Activated CD4-positive, alpha-beta memory T cell treated with anti-CD3 and anti-CD28 coated beads for 36 hours (primary cell): ENCODE data around the gene VIPR2. TPM values are rescaled to one million over a fixed set of nuclear protein-coding genes. Genes with fewer than 3 reads are reported as not detected.
"Not testable (repeated sequence)": the region's sequence is repeated elsewhere in the genome, so short reads cannot be mapped to it uniquely, and the experiment has no call there.

Source experiments
- CTCF ChIA-PET: fragments of 350-600 bp; sonication (Branson Sonifier 250); formaldehyde crosslinking; loops from one replicate; lab custom pipeline; 2021; ENCODE audit warnings: antibody characterized with exemption, inconsistent platforms; lab: Charles Lee
- POLR2A ChIA-PET: fragments of 350-600 bp; sonication (Branson Sonifier 250); formaldehyde crosslinking; loops from one replicate; lab custom pipeline; 2021; ENCODE audit warnings: antibody characterized with exemption; lab: Charles Lee
- DNase-seq: peaks from one replicate; pipeline ENCODE4 v3.0.0-alpha.2; 2020
- H3K27ac Mint-ChIP-seq: one replicate; pipeline ENCODE4 v1.8.0; 2021; ENCODE audit warnings: mixed read lengths
- H3K27me3 Mint-ChIP-seq: one replicate; pipeline ENCODE4 v1.8.0; 2021; ENCODE audit warnings: mixed read lengths
- H3K36me3 Mint-ChIP-seq: one replicate; pipeline ENCODE4 v1.8.0; 2021; ENCODE audit warnings: mixed read lengths
- H3K4me1 Mint-ChIP-seq: one replicate; pipeline ENCODE4 v1.8.0; 2021; ENCODE audit warnings: low read depth, mixed read lengths
- H3K4me3 Mint-ChIP-seq: one replicate; pipeline ENCODE4 v1.8.0; 2021; ENCODE audit warnings: mild to moderate bottlenecking, mixed read lengths
- H3K9me3 Mint-ChIP-seq: one replicate; pipeline ENCODE4 v1.8.0; 2021; ENCODE audit warnings: mixed read lengths
- intact Hi-C: fragments of 100-400 bp; cut with micrococcal nuclease; formaldehyde crosslinking; loops from one replicate; pipeline ENCODE4 v1.15.1; 2023
- total RNA-seq, 2 experiments: library from RNA; stranded (reverse); gene quantifications; one replicate each; pipeline ENCODE4 v1.2.3, GENCODE V29; 2021

Gene VIPR2
- total RNA-seq, 2 experiments from 2014 or later: 0.55 to 0.56 TPM

DNA sequence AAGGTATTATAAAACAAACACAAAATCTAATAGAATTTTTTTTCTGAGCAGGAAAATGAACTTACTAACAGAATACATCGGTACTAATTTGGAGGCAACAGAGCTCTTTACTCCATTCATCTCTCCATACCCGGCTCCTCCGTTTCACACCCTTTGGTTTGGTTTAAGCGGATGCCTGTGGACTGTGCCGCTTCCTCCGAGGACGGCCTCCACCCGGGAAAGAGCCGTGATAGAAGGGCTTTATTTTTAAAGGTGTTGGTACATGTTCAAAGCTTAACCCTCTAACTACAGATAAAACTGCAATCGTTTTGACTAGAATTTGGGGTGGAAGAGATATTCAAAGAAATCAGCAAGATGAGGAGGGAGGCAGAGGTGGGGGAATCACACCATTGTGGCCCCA, 1.9 kb downstream of the VIPR2 start:
- ChIA-PET POLR2A (no interaction called here), CTCF (no interaction called here)
- Mint-ChIP-seq H3K9me3 (no peaks in the 10 kb centered on the region), H3K27ac (no peak overlapping the region), H3K27me3 (peaks cover 39% of the 10 kb centered on the region), H3K4me3 (no peak overlapping the region), H3K36me3 (no peaks in the 10 kb centered on the region), H3K4me1 (peaks cover 4% of the 10 kb centered on the region)
- intact Hi-C loops: no loop called here
- DNase-seq: no peak

DNA sequence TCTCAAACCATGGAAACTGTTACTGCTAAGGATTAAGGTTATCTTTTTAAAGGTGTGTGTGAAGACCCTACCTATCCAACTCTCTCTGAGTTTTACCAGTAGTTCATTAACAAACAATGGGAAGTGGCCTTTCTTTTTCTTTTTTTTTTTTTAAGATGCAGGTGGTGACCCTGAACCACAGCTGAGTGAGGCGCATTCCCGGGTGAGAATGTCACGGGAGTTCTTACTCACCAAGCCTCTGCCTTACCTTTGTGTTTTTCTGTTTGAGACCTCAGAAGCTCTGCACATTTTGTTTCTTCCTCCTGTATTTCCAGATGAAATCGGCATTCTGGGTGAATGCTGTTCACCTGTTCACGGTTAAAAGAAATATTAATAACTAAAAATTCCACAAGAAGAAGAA, 2.5 kb downstream of the VIPR2 start:
- Mint-ChIP-seq H3K9me3 (no peaks in the 10 kb centered on the region), H3K27me3 (peaks cover 39% of the 10 kb centered on the region), H3K36me3 (no peaks in the 10 kb centered on the region), H3K27ac (no peak overlapping the region), H3K4me3 (no peak overlapping the region), H3K4me1 (peaks cover 4% of the 10 kb centered on the region)
- intact Hi-C loops: no loop called here
- CTCF ChIA-PET: no interaction called here
- POLR2A ChIA-PET: no interaction called here
- no peak for DNase-seq

DNA sequence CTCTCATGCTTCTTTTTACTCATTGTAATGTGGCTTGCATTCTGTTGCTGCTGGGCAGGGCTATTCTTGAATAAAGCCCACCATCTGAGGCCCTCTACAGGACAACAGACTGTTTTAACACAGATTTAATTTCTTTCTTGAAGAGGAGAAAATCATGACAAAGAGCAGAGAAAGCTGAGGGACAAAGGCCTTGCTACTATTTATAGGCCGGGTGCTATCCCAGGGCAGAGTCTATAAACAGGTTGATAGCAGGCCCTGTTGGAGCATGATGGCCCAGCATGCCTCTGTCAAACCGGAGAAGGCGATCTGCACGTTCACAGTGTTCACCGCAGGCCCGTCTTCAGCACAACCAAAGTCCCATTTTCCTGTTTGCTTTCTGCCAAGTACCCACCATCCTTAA, 3.0 kb downstream of the VIPR2 start:
- peaks cover 4% of the 10 kb centered on the region for H3K4me1 Mint-ChIP-seq
- DNase-seq: no peak
- no peak overlapping the region for H3K4me3 Mint-ChIP-seq
- ChIA-PET CTCF (no interaction called here), POLR2A (no interaction called here)
- intact Hi-C loops: no loop called here
- H3K9me3 Mint-ChIP-seq: no peaks in the 10 kb centered on the region
- H3K27ac Mint-ChIP-seq: no peak overlapping the region
- peaks cover 39% of the 10 kb centered on the region for H3K27me3 Mint-ChIP-seq
- H3K36me3 Mint-ChIP-seq: no peaks in the 10 kb centered on the region

DNA sequence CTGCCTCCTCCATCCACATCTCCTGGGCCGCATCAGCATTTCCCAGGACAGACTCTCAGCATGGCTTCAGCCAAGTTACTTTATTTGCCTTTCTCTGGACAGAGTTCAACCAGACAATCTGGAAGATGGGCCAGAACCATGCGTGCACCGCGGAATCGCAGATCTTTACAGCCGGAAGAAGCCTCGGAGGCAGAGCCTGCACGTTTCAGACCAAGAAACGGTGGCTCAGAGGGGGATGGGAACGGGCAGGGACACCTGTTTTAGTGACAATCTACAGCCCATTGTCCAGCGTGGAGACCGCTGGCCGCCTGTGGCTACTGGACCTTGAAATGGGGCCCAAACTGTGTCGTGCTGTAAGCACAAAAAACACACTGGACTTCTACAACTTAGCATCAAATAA, 3.5 kb downstream of the VIPR2 start:
- Mint-ChIP-seq H3K36me3 (no peaks in the 10 kb centered on the region), H3K27ac (no peak overlapping the region), H3K4me3 (no peak overlapping the region), H3K9me3 (no peaks in the 10 kb centered on the region), H3K27me3 (peaks cover 39% of the 10 kb centered on the region), H3K4me1 (peaks cover 4% of the 10 kb centered on the region)
- POLR2A ChIA-PET: no interaction called here
- CTCF ChIA-PET: no interaction called here
- intact Hi-C loops: no loop called here
- DNase-seq: no peak

DNA sequence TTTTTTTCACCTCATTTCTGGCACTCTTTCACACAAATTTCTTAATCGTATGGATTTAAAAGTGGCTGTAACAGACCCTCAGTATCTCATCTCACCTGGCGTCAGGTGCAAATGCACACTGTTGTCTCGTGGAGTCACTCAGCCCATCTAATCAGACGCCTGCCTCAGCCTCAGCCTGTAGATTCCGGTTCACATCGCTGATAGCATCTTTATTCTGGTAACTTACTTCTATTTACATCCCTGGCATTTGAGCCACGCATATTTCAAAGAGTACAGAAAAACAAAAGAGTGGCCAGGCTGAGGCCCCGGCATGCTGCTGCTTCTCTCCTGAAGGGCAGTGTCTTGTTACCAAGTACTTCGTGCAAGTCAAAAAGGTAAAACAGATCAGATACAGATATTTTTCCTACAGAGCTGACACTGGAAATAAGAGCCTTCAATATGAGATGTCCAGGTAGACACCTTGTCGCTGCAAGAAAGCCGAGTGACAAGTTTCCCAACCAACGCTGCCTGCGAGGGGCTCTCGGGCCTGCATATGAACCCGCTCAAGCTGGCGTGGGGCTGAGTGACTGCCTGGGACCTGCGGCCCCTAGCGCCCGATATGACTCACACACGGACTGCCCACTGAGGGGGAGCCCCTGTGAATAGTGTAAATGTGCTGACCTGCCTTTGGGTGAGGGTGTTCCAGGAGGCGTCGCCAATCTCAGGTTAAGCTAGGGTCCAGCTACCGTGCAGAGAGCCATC, 4.3 kb downstream of the VIPR2 start:
- Mint-ChIP-seq H3K4me3 (no peak overlapping the region), H3K27ac (no peak overlapping the region), H3K9me3 (no peaks in the 10 kb centered on the region), H3K27me3 (peaks cover 38% of the 10 kb centered on the region), H3K36me3 (no peaks in the 10 kb centered on the region), H3K4me1 (peaks cover 4% of the 10 kb centered on the region)
- ChIA-PET POLR2A (no interaction called here), CTCF (no interaction called here)
- DNase-seq: no peak
- intact Hi-C loops: no loop called here

DNA sequence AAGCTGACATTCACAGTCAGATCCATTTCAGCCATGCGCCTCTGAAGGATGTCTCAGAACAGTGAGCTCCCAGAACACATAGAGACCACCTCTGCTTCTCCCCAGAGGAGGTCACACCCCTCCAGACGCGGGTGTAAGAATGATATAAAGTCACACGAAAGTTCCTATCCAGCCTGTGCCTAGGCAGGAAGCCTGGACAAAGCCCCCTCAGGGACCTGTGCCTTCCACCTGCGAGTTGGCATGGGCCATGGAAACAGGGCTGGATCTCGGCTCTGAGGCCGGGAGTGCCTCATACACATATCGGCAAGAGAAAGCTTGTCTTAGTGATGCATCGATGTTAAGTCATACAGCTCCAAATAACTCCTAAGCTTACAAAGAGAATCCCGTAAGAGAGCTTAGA, 5.0 kb downstream of the VIPR2 start:
- no peaks in the 10 kb centered on the region for H3K36me3 Mint-ChIP-seq
- no peak overlapping the region for H3K4me3 Mint-ChIP-seq
- H3K27me3 Mint-ChIP-seq: peaks cover 36% of the 10 kb centered on the region
- no peak for DNase-seq
- POLR2A ChIA-PET: no interaction called here
- CTCF ChIA-PET: no interaction called here
- H3K4me1 Mint-ChIP-seq: peaks cover 2% of the 10 kb centered on the region
- no peak overlapping the region for H3K27ac Mint-ChIP-seq
- no peaks in the 10 kb centered on the region for H3K9me3 Mint-ChIP-seq
- intact Hi-C loops: no loop called here

DNA sequence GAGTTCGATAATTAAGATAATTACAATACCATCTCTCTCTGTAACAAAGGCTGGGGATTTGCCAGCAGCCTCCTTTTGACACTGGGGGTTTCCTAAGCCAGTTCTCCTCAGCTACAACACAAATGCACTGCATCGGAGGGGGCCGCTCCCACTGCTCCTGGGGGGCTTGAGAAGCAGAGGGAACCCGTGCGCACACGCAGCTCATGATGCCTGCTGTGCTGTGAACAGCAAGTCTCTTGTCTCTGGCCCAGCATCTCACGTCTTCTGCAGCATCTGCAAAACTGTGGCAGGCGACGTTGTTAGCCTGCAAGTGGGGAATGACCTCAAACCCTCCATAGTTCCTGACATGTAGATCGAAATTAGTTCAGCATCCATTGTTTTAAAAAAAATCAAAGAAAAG, 5.5 kb downstream of the VIPR2 start:
- Mint-ChIP-seq H3K27ac (no peak overlapping the region), H3K4me3 (no peak overlapping the region), H3K27me3 (peaks cover 36% of the 10 kb centered on the region), H3K36me3 (no peaks in the 10 kb centered on the region), H3K4me1 (peaks cover 2% of the 10 kb centered on the region), H3K9me3 (no peaks in the 10 kb centered on the region)
- POLR2A ChIA-PET: no interaction called here
- intact Hi-C loops: no loop called here
- DNase-seq: no peak
- CTCF ChIA-PET: no interaction called here

DNA sequence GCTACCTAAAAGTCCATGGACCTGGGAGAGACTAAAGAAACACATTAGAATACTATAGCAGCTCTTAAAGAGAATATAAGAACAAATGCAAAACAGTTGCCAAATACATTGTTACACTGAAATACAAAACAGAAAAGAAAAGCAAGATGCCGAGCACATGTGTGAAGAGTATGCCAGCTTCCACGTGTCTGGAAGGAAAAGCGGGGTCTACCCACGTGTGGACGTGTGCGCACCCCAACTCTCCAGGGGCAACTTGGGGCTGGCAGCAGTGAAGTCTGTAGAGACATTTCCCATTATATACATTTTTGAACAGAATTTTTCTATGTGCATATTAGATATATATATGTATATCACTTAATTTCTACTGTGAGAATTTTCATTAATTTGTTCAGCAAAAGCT, 6.2 kb downstream of the VIPR2 start:
- DNase-seq: no peak
- H3K36me3 Mint-ChIP-seq: no peaks in the 10 kb centered on the region
- no peak overlapping the region for H3K4me3 Mint-ChIP-seq
- no peak overlapping the region for H3K27ac Mint-ChIP-seq
- ChIA-PET POLR2A (no interaction called here), CTCF (no interaction called here)
- H3K27me3 Mint-ChIP-seq: peaks cover 32% of the 10 kb centered on the region
- H3K4me1 Mint-ChIP-seq: no peaks in the 10 kb centered on the region
- no peaks in the 10 kb centered on the region for H3K9me3 Mint-ChIP-seq
- intact Hi-C loops: no loop called here

DNA sequence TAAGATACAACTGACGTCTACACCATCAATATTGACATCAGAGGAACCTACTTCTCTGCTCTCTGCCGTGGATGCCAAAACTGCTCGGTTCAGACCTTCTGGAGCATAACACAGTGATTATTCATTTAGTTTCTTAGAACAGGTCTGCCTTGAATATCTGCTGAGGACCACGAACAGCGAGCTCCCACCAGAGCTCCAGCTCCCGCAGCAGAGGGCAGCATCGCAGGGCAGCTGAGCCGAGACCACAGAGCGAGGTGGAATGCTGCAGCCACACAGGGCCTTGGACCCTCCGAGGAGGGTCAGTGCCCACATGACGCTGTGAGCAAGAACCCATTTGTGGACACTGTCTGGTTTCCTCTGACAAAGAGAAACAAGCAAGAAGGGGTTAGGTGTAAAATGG, 6.8 kb downstream of the VIPR2 start:
- Mint-ChIP-seq H3K4me1 (no peaks in the 10 kb centered on the region), H3K4me3 (no peak overlapping the region), H3K27ac (no peak overlapping the region), H3K9me3 (no peaks in the 10 kb centered on the region), H3K27me3 (peaks cover 27% of the 10 kb centered on the region), H3K36me3 (no peaks in the 10 kb centered on the region)
- intact Hi-C loops: no loop called here
- ChIA-PET CTCF (no interaction called here), POLR2A (no interaction called here)
- no peak for DNase-seq

DNA sequence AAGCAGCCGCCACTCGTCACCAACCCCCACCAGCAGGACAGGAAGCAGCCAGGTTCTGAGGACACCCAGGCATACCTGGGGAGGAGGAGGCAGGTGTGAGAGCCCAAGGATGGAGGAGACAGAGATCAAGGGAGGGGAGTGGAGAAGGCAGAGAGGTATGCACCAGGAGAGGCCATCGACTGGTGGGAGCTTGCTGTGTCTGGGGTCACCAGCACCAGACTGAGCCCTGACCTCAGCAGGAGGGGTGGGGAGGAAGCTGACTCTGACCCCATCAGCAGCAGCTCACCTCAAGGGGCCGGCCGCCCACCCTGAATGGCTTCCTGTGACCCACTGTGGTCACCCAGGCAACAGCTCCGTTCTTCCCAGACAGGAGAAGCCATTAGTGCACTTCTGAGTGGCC, 7.8 kb downstream of the VIPR2 start:
- H3K4me1 Mint-ChIP-seq: no peaks in the 10 kb centered on the region
- no peaks in the 10 kb centered on the region for H3K9me3 Mint-ChIP-seq
- peaks cover 22% of the 10 kb centered on the region for H3K27me3 Mint-ChIP-seq
- H3K27ac Mint-ChIP-seq: no peak overlapping the region
- ChIA-PET CTCF (no interaction called here), POLR2A (no interaction called here)
- intact Hi-C loops: no loop called here
- no peak overlapping the region for H3K4me3 Mint-ChIP-seq
- H3K36me3 Mint-ChIP-seq: no peaks in the 10 kb centered on the region
- no peak for DNase-seq

DNA sequence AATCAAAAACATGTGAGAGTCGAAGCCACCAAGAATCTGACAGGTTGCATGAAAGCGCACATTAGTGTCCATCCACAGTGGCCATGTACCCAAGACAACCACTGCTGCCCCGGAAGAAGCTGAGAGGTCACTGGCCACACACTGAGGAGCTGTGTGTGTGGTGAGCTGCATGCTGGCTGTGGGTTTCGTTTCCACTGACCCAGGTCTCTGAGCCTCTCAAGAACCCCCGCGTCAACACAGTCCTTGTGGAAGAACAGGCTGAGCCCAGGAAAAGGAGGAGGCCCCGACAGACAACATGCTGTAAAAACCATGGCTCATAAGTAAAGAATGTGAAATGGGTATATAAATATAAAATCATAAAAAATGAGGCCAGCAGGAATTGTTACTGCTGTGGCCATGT, 8.2 kb downstream of the VIPR2 start:
- Mint-ChIP-seq H3K4me3 (no peak overlapping the region), H3K36me3 (no peaks in the 10 kb centered on the region), H3K9me3 (no peaks in the 10 kb centered on the region), H3K4me1 (no peaks in the 10 kb centered on the region), H3K27me3 (peaks cover 18% of the 10 kb centered on the region), H3K27ac (no peak overlapping the region)
- no peak for DNase-seq
- intact Hi-C loops: no loop called here
- CTCF ChIA-PET: no interaction called here
- POLR2A ChIA-PET: no interaction called here

DNA sequence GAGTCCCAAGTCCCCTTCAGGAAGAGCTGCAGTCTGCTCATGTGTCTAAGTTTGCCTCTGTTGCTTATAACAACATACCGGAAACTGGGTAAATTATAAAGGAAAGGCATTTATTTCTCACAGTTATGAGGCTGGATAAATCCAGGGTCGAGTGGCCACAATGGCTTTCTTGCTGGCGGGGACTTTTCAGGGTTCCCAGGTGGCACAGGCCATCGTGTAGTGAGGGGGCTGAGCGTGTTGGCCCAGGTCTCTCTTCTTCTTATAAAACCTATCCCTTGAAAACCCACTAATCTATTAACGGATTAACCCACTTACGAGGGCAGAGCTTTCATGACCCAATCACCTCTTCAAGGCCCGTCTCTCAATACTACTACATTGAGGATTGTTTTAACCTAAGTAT, 8.7 kb downstream of the VIPR2 start:
- ChIA-PET POLR2A (no interaction called here), CTCF (no interaction called here)
- no peaks in the 10 kb centered on the region for H3K4me1 Mint-ChIP-seq
- peaks cover 16% of the 10 kb centered on the region for H3K27me3 Mint-ChIP-seq
- DNase-seq: no peak
- no peaks in the 10 kb centered on the region for H3K36me3 Mint-ChIP-seq
- intact Hi-C loops: no loop called here
- H3K9me3 Mint-ChIP-seq: no peaks in the 10 kb centered on the region
- H3K27ac Mint-ChIP-seq: no peak overlapping the region
- no peak overlapping the region for H3K4me3 Mint-ChIP-seq

DNA sequence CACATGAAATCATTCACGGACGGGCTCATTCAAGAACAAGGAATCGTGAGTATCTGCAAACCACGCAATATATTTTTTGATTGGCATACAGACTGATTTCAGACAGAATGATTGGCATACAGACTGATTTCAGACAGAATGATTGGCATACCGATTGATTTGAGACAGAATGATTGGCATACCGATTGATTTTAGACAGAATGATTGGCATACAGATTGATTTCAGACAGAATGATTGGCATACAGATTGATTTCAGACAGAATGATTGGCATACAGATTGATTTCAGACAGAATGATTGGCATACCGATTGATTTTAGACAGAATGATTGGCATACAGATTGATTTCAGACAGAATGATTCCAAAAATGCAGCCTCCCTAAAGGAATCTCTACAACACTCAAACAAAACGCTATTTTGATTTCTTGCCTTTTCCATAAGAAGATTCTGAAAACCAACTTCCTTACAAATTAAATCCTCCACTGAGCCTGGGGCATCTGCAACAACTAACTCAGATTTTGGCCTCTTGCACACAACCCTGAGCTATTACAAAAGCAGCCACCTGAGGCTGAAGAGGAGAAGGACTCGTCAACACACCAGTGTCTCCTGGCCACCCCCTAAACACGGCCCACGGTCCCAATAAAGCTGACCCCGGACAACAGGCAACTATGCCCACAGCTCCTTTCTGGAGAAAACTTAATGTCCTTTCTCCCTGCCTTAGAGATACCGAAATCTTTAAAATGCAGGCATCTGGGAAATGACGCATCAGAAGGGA, 11.8 kb downstream of the VIPR2 start:
- H3K27me3 Mint-ChIP-seq, H3K4me1 Mint-ChIP-seq, H3K4me3 Mint-ChIP-seq, H3K27ac Mint-ChIP-seq, H3K9me3 Mint-ChIP-seq, POLR2A ChIA-PET, DNase-seq, CTCF ChIA-PET, H3K36me3 Mint-ChIP-seq: not testable (repeated sequence)
- intact Hi-C loops: loop anchor here (2.0 kb wide), 1 partner anchor 32 kb away; no protein-coding TSS in a partner anchor
